Endothelial cell of umbilical vein (primary cell): ENCODE results near the gene NSD2.

Experiments used
- CTCF ChIP-seq, 2 donors: IDR thresholded peaks; 1 replicate in 1 of 2; 2 replicates in 1 of 2; pipeline ENCODE4 v1.5.1; 2011; ENCODE audit warnings: low read length in 2 of 2, mild to moderate bottlenecking in 2 of 2, moderate library complexity in 2 of 2, control low read depth in 1 of 2, inconsistent platforms in 1 of 2, low read depth in 1 of 2; ENCODE audit not compliant: insufficient read depth in 1 of 2; ENCODE audit errors: extremely low read depth in 1 of 2
- EZH2 ChIP-seq: IDR thresholded peaks from 2 replicates; pipeline ENCODE4 v1.6.1; 2012; ENCODE audit warnings: borderline replicate concordance, low read depth, mild to moderate bottlenecking, moderate library complexity, low read length, inconsistent platforms; ENCODE audit not compliant: severe bottlenecking
- JUN ChIP-seq: IDR thresholded peaks from 2 replicates; pipeline ENCODE4 v1.6.1; 2011; ENCODE audit warnings: borderline replicate concordance, low read depth; ENCODE audit not compliant: insufficient read length, insufficient read depth
- MYC ChIP-seq: IDR thresholded peaks from one replicate; pipeline ENCODE4 v1.6.1; 2011; ENCODE audit warnings: mild to moderate bottlenecking, low read depth, low read length
- POLR2A ChIP-seq: IDR thresholded peaks from 2 replicates; pipeline ENCODE4 v1.6.1; 2012; ENCODE audit warnings: low read depth, mild to moderate bottlenecking, control low read depth, low read length
- POLR2AphosphoS5 ChIP-seq: IDR thresholded peaks from 2 replicates; pipeline ENCODE4 v1.6.1; 2012; ENCODE audit warnings: low read depth, mild to moderate bottlenecking, control low read depth, low read length, moderate library complexity; ENCODE audit not compliant: insufficient read depth

- TF ChIP-seq CTCF (IDR thresholded peaks at IDR 0.05; ENCODE audit: extremely low read depth in 1 of 2, insufficient read depth in 1 of 2, low read depth in 1 of 2, low read length in 2 of 2) (no peak), POLR2A (no peak), EZH2 (no peak), MYC (no peak), POLR2AphosphoS5 (no peak), JUN (no peak)
These were observed 74.1 kb downstream of the NSD2 start for GRCh38 chr4:1945124-1945895.
